Measurements from ENCODE around the gene USP3. TPM values are rescaled to one million over a fixed set of nuclear protein-coding genes. Genes with fewer than 3 reads are reported as not detected.

USP3 gene
- total and polyA plus RNA-seq, 2 of the 4 experiments (the other 2 are of a cell fraction), result 17.3 to 52.3 TPM

DNA sequence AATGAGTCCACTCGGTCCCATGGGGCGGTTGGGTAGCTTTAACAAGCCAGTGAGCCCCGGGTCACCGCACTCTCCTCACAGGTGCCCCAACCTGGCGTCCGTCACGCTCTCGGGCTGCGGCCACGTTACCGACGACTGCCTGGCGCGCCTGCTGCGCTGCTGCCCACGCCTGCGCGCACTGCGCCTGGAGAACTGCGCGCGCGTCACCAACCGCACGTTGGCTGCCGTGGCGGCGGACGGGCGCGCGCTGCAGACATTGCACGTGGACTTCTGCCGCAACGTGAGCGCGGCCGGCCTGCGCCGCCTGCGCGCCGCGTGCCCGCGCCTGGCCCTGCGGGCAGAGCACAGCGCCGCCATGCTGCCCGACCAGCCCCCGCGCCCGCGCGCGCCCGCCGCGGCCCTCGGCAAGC, 96.2 kb downstream of the USP3 start:
- peak overlapping the region; percentile 23; the same call in 2 of the 3 replicates for H2BK15ac ChIP-seq (ENCODE audit: low read depth, low read length)
- H3K9ac ChIP-seq (ENCODE audit: low read depth, low read length), result peak overlapping the region; percentile 72
- DNase-seq, result peak; percentile 93
- POLR2A ChIA-PET (ENCODE audit: unreplicated experiment), result no interaction called here
- peak overlapping the region; percentile 90 for H3K4me2 ChIP-seq (ENCODE audit: low read depth, low read length)
- H3K27ac ChIP-seq (ENCODE audit: insufficient read depth, low read length), result peak overlapping the region; percentile 52
- no peak overlapping the region for H2BK20ac ChIP-seq (ENCODE audit: low read depth, low read length)
- H3K9me1 ChIP-seq (ENCODE audit: insufficient read depth, low read length), result peaks cover 12% of the 10 kb centered on the region; the same call in 1 of the 2 replicates
- H4K91ac ChIP-seq (ENCODE audit: insufficient read depth, low read depth, low read length), result peak overlapping the region; percentile 65
- in situ Hi-C loops (cut with MboI; ENCODE audit: low sequenced_read_pairs), result no loop called here
- peak overlapping the region; percentile 88 for H3K14ac ChIP-seq (replicated peaks; ENCODE audit: low read depth, low read length)
- H3K4ac ChIP-seq (ENCODE audit: low read depth, low read length), result peak overlapping the region; percentile 89
- peak overlapping the region; percentile 42 for H3K18ac ChIP-seq (ENCODE audit: low read depth, low read length)
- H3K4me3 ChIP-seq (ENCODE audit: insufficient read depth, low read depth, low read length), result peak overlapping the region; percentile 63
- CTCF ChIA-PET, result interaction anchor here (1.4 kb wide), 1 partner anchor 9 kb away, joined by 3 read pairs; no protein-coding TSS in a partner anchor
- ATAC-seq (ENCODE audit: low read depth), result peak; percentile 82
- BruUV-seq (replicated peaks), result no TSS peak
- H2AFZ ChIP-seq (replicated peaks; ENCODE audit: low read length, poor library complexity), result peak overlapping the region; percentile 97
- H2AK9ac ChIP-seq (replicated peaks; ENCODE audit: low read depth, low read length, poor library complexity), result peak overlapping the region; percentile 87
- peaks cover 22% of the 10 kb centered on the region for H3K4me1 ChIP-seq (ENCODE audit: control insufficient read depth, insufficient read depth, low read length)
- 0 out of 2 replicates have a peak overlapping the region, but pooled peaks have one; percentile 91 for H2AK5ac ChIP-seq (ENCODE audit: low read depth, low read length)
- no peaks in the 10 kb centered on the region for H4K20me1 ChIP-seq (ENCODE audit: insufficient read depth, low read length)
- H4K8ac ChIP-seq (ENCODE audit: low read depth in 2 of 2, low read length in 2 of 2), result peak overlapping the region; percentile 91 to 96
- H3K36me3 ChIP-seq (ENCODE audit: control insufficient read depth, insufficient read depth, low read length), result no peaks in the 10 kb centered on the region; the same call in 1 of the 2 replicates
- peaks cover 0 to 7% of the 10 kb centered on the region in 2 experiments; a peak in 2 of 4 replicates for H3K79me1 ChIP-seq (ENCODE audit: low read depth in 1 of 2, low read length in 2 of 2)
- peak overlapping the region; percentile 84 for H3K23ac ChIP-seq (ENCODE audit: low read depth, low read length)
- no peak overlapping the region for H3K56ac ChIP-seq (ENCODE audit: extremely low read depth, insufficient read depth, low read length)
- H3K27me3 ChIP-seq (ENCODE audit: control insufficient read depth, insufficient read depth, low read length), result no peaks in the 10 kb centered on the region
- dilution Hi-C loops (cut with HindIII; ENCODE audit: low sequenced_read_pairs, unreplicated experiment), result no loop called here
- WGBS, 2 experiments (ENCODE audit: extremely low coverage in 2 of 2, insufficient read length in 1 of 2), result 1% methylated on average over 33 of the region's 60 CpGs; no CpG with 5 or more reads in 1 of the 2 experiments
- H2BK5ac ChIP-seq (ENCODE audit: low read depth, low read length, poor library complexity, severe bottlenecking), result peak overlapping the region; percentile 27
- peak overlapping the region; percentile 66; the same call in 1 of the 2 replicates for H2BK120ac ChIP-seq (ENCODE audit: low read depth, low read length)
- intact Hi-C loops (cut with micrococcal nuclease), result loop anchor here (2.0 kb wide), 2 partner anchors 134 to 312 kb away; no protein-coding TSS in a partner anchor
- peak overlapping the region; percentile 77 for H4K5ac ChIP-seq (ENCODE audit: low read depth, low read length)
- no peaks in the 10 kb centered on the region for H3K9me3 ChIP-seq (ENCODE audit: control insufficient read depth, insufficient read depth, low read length)
- peak; percentile 36; the same call in 1 of the 2 replicates for TF ChIP-seq MAZ (IDR thresholded peaks at IDR 0.05; ENCODE audit: borderline replicate concordance, low read depth, low read length)
- no peak for TF ChIP-seq MAFK (IDR thresholded peaks at IDR 0.05; ENCODE audit: low read depth, low read length)
- peak; percentile 41; the same call in 1 of the 2 replicates for TF ChIP-seq POLR2A (IDR thresholded peaks at IDR 0.05; ENCODE audit: low read depth, low read length)
- TF ChIP-seq FOS (IDR thresholded peaks at IDR 0.05; ENCODE audit: low read depth, low read length), result no peak
- peak; percentile 31; the same call in 1 of the 2 replicates for TF ChIP-seq CEBPB (IDR thresholded peaks at IDR 0.05; ENCODE audit: low read depth, low read length)
- TF ChIP-seq BHLHE40 (IDR thresholded peaks at IDR 0.05; ENCODE audit: low read depth, low read length), result peak; percentile 93
- TF ChIP-seq CTCF (conservative IDR thresholded peaks at IDR 0.05; ENCODE audit: low read depth, low read length), result peak; percentile 30
- TF ChIP-seq RCOR1 (IDR thresholded peaks at IDR 0.05; ENCODE audit: insufficient replicate concordance, low read length), result no peak
- TF ChIP-seq NFE2L2 (IDR thresholded peaks at IDR 0.05; ENCODE audit: low read depth, low read length), result no peak; the same call in 1 of the 2 replicates
- no peak for TF ChIP-seq SMC3 (IDR thresholded peaks at IDR 0.05; ENCODE audit: low read depth, low read length)
- TF ChIP-seq RAD21 (IDR thresholded peaks at IDR 0.05; ENCODE audit: low read length), result peak; percentile 21; the same call in 1 of the 2 replicates
- peak; percentile 98 for TF ChIP-seq MXI1 (IDR thresholded peaks at IDR 0.05; ENCODE audit: borderline replicate concordance, low read depth, low read length)
- TF ChIP-seq RFX5 (IDR thresholded peaks at IDR 0.05; ENCODE audit: low read depth, low read length), result no peak
- no peak for TF ChIP-seq CHD1 (IDR thresholded peaks at IDR 0.05; ENCODE audit: low read depth, low read length)
- TF ChIP-seq, protein P1, sequence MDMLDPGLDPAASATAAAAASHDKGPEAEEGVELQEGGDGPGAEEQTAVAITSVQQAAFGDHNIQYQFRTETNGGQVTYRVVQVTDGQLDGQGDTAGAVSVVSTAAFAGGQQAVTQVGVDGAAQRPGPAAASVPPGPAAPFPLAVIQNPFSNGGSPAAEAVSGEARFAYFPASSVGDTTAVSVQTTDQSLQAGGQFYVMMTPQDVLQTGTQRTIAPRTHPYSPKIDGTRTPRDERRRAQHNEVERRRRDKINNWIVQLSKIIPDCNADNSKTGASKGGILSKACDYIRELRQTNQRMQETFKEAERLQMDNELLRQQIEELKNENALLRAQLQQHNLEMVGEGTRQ (IDR thresholded peaks at IDR 0.05; ENCODE audit: low read depth, low read length), result peak; percentile 62
